Cardiac septum (tissue), 1 donor: Measurements from ENCODE around the gene ACSF3. TPM values are rescaled to one million over a fixed set of nuclear protein-coding genes. Genes with fewer than 3 reads are reported as not detected.
"Not testable (repeated sequence)": the region's sequence is repeated elsewhere in the genome, so short reads cannot be mapped to it uniquely, and the experiment has no call there.

Source experiments
- DNase-seq: peaks from one replicate; pipeline ENCODE4 v3.0.0-alpha.2; 2020; ENCODE audit warnings: low spot score
- intact Hi-C: fragments of 100-400 bp; cut with DNase I; formaldehyde crosslinking; loops from one replicate; pipeline ENCODE4 v1.14.0; 2022
- total RNA-seq: library from RNA; stranded (reverse); fragmentation: NEBNext Ultra II Directional; extraction: Animal tissue kit (Norgen Biotek cat#: 25700); gene quantifications from one replicate; pipeline ENCODE4 v1.2.1, GENCODE V29; 2021
- donor health status: DM: no; HTN: no; CAD: no.

The ACSF3 gene
- total RNA-seq, 1 donor from 2014 or later: 14.7 TPM

GRCh38 chr16:89070590-89070989, 23.1 kb upstream of the ACSF3 start:
- intact Hi-C loops: no loop called here
- no peak for DNase-seq

GRCh38 chr16:89071686-89072547, 21.7 kb upstream of the ACSF3 start:
- DNase-seq: no peak
- intact Hi-C loops: no loop called here

- intact Hi-C loops: no loop called here
- DNase-seq: no peak
Measured at GRCh38 chr16:89072548-89073130, 21.0 kb upstream of the ACSF3 start.

GRCh38 chr16:89073346-89074071, 20.1 kb upstream of the ACSF3 start:
- DNase-seq: no peak
- intact Hi-C loops: no loop called here

- DNase-seq, intact Hi-C loops: not testable (repeated sequence)
Measured at GRCh38 chr16:89074072-89074674, 19.5 kb upstream of the ACSF3 start.

GRCh38 chr16:89074803-89075688, 18.6 kb upstream of the ACSF3 start:
- no peak for DNase-seq
- intact Hi-C loops: no loop called here

GRCh38 chr16:89076159-89076558, 17.5 kb upstream of the ACSF3 start:
- intact Hi-C loops: no loop called here
- no peak for DNase-seq

GRCh38 chr16:89077076-89077475, 16.6 kb upstream of the ACSF3 start:
- no peak for DNase-seq
- intact Hi-C loops: no loop called here

GRCh38 chr16:89078172-89078571, 15.5 kb upstream of the ACSF3 start:
- DNase-seq: no peak

GRCh38 chr16:89079434-89079980, 14.1 kb upstream of the ACSF3 start:
- intact Hi-C loops: no loop called here
- no peak for DNase-seq

More at GRCh38 chr16:89078172-89078571, 15.5 kb upstream of the ACSF3 start:
- intact Hi-C loops: no loop called here

- intact Hi-C loops: no loop called here
Measured at GRCh38 chr16:89080196-89080853, 13.3 kb upstream of the ACSF3 start.

GRCh38 chr16:89081556-89081955, 12.1 kb upstream of the ACSF3 start:
- intact Hi-C loops: no loop called here
- DNase-seq: no peak

More at GRCh38 chr16:89080196-89080853, 13.3 kb upstream of the ACSF3 start:
- no peak for DNase-seq

- intact Hi-C loops: no loop called here
- no peak for DNase-seq
Measured at GRCh38 chr16:89084411-89084810, 9.2 kb upstream of the ACSF3 start.

GRCh38 chr16:89084814-89085612, 8.6 kb upstream of the ACSF3 start:
- intact Hi-C loops: no loop called here
- no peak for DNase-seq

- intact Hi-C loops: no loop called here
- no peak for DNase-seq
Measured at GRCh38 chr16:89085755-89086154, 7.9 kb upstream of the ACSF3 start.

GRCh38 chr16:89087922-89088497, 5.6 kb upstream of the ACSF3 start:
- intact Hi-C loops: no loop called here
- no peak for DNase-seq

- intact Hi-C loops: no loop called here
- no peak for DNase-seq
Measured at GRCh38 chr16:89089120-89089519, 4.5 kb upstream of the ACSF3 start.
